H1 (cell line): ENCODE data around the gene GREB1L. TPM values are rescaled to one million over a fixed set of nuclear protein-coding genes. Genes with fewer than 3 reads are reported as not detected.

Experiments used
- CBX5 ChIP-seq: fragments of 300-800, 300-1000 bp; sonication (generic); IDR thresholded peaks from 2 replicates; pipeline ENCODE4 v1.7.1; 2016; ENCODE audit warnings: antibody characterized with exemption, low read length, low read depth
- CHD7 ChIP-seq: fragments of 300-600 bp; sonication (generic); IDR thresholded peaks from 2 replicates; pipeline ENCODE4 v1.7.1; 2012; ENCODE audit warnings: low read length, moderate library complexity, mild to moderate bottlenecking, inconsistent platforms; ENCODE audit not compliant: insufficient replicate concordance
- CREB1 ChIP-seq: IDR thresholded peaks from 2 replicates; pipeline ENCODE4 v1.6.1; 2012; ENCODE audit warnings: inconsistent platforms
- HDAC2 ChIP-seq, 2 experiments: fragments of 300-600 bp in 1 of 2; sonication (generic) in 1 of 2; IDR thresholded peaks; 2 replicates each; pipeline ENCODE4 v1.6.1; 2011 to 2012; ENCODE audit warnings: low read depth in 2 of 2, low read length in 2 of 2, mild to moderate bottlenecking in 2 of 2, moderate library complexity in 2 of 2, borderline replicate concordance in 1 of 2, inconsistent platforms in 1 of 2
- JUND ChIP-seq: IDR thresholded peaks from 2 replicates; pipeline ENCODE4 v1.6.1; 2011; ENCODE audit warnings: mild to moderate bottlenecking, improper control_type of control experiment, low read length
- KDM1A ChIP-seq: fragments of 200-600, 300-600 bp; sonication (generic); IDR thresholded peaks from 2 replicates; pipeline ENCODE4 v1.7.1; 2016; ENCODE audit warnings: mild to moderate bottlenecking, low read length, borderline replicate concordance
- POLR2A ChIP-seq, 2 experiments: IDR thresholded peaks; 1 replicate in 1 of 2; 2 replicates in 1 of 2; pipeline ENCODE4 v1.6.1; 2011; ENCODE audit warnings: low read depth in 2 of 2, low read length in 2 of 2, mild to moderate bottlenecking in 2 of 2; ENCODE audit errors: control extremely low read depth in 1 of 2
- SIRT6 ChIP-seq: IDR thresholded peaks from one replicate; pipeline ENCODE4 v1.7.1; 2012; ENCODE audit warnings: low read length, inconsistent platforms
- SUZ12 ChIP-seq: fragments of 200-600 bp; sonication (generic); IDR thresholded peaks from 2 replicates; pipeline ENCODE4 v1.6.1; 2012; ENCODE audit warnings: mild to moderate bottlenecking, inconsistent platforms, low read length, moderate library complexity, mixed read lengths
- TAF7 ChIP-seq: optimal IDR thresholded peaks from 2 replicates; pipeline ENCODE3; 2011; ENCODE audit warnings: low read depth, mild to moderate bottlenecking, inconsistent platforms, low read length, moderate library complexity, borderline replicate concordance
- TEAD4 ChIP-seq: IDR thresholded peaks from 2 replicates; pipeline ENCODE4 v1.6.1; 2012; ENCODE audit warnings: low read depth, low read length, inconsistent platforms, mixed read lengths
- ZNF274 ChIP-seq: IDR thresholded peaks from 2 replicates; pipeline ENCODE4 v1.7.0; 2012; ENCODE audit warnings: low read length, borderline replicate concordance; ENCODE audit errors: extremely low read depth
- polyA plus RNA-seq, 7 experiments: library from polyadenylated mRNA; depleted of rRNA in 3 of 7; stranded (reverse) in 5 of 7; unstranded in 2 of 7; fragments of >200 nt in 5 of 7; fragments of 200-250 nt in 2 of 7; gene quantifications; 1 replicate in 5 of 7; 2 replicates in 1 of 7; 4 replicates in 1 of 7; pipeline versions ENCODE4 v1.2.1 to v1.2.3, GENCODE V29; 2011 to 2013; ENCODE audit warnings: missing spikeins in 2 of 7, mixed read lengths in 2 of 7
- total RNA-seq: library from RNA; stranded (reverse); fragmentation: NEBNext Ultra II Directional; extraction: Animal tissue kit (Norgen Biotek cat#: 25700); gene quantifications from 2 replicates; pipeline ENCODE4 v1.2.1, GENCODE V29; 2021

The GREB1L gene
- total and polyA plus RNA-seq, 2 of the 8 experiments (the other 6 are each of a cell fraction or from before 2014, with no cell fraction given) = 0.34 to 1.6 TPM

- TF ChIP-seq POLR2A (IDR thresholded peaks at IDR 0.05; ENCODE audit: control extremely low read depth in 1 of 2, low read depth in 2 of 2, low read length in 2 of 2) = no peak
- no peak for TF ChIP-seq CHD7
- TF ChIP-seq KDM1A = no peak
- peak; percentile 85 for TF ChIP-seq SUZ12
- no peak for TF ChIP-seq TAF7
- TF ChIP-seq JUND = no peak
- TF ChIP-seq HDAC2 (IDR thresholded peaks at IDR 0.05; ENCODE audit: borderline replicate concordance in 1 of 2, low read depth in 2 of 2, low read length in 2 of 2) = no peak
- TF ChIP-seq CBX5 = no peak
- TF ChIP-seq SIRT6 = no peak
- no peak for TF ChIP-seq CREB1
- no peak for TF ChIP-seq ZNF274
- no peak for TF ChIP-seq TEAD4
Measured at GRCh38 chr18:21242780-21243401, 859 bp downstream of the GREB1L start (continued).
